ENCODE measurements around the gene SHANK1.

SHANK1 gene

DNA sequence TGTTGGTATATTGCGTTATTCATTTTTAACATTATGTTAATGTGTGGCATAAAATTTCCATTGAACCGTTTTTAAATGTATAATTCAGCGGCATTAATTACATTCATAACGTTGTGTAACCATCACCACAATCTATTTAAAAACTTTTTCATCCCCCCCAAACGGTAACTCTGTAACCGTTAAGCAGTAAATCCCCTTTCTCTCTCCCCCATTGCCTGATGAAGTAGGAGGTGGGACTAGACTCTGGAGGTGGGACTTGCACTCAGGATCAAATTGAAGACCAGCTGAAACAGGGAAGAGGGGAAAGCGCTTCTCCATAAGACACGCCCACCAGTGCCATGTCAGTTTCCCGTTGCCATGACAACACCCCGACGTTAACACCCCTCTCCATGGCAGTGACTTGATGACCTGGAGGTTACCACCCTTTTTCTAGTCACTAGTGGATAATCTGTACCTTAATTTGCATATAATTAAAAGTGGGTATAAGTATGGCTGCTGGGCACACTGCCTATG, 20.4 kb upstream of the SHANK1 start:
- in situ Hi-C loops (cut with MboI; ENCODE audit: low sequenced_read_pairs, unreplicated experiment): no loop called here
- TF ChIP-seq, protein P1, sequence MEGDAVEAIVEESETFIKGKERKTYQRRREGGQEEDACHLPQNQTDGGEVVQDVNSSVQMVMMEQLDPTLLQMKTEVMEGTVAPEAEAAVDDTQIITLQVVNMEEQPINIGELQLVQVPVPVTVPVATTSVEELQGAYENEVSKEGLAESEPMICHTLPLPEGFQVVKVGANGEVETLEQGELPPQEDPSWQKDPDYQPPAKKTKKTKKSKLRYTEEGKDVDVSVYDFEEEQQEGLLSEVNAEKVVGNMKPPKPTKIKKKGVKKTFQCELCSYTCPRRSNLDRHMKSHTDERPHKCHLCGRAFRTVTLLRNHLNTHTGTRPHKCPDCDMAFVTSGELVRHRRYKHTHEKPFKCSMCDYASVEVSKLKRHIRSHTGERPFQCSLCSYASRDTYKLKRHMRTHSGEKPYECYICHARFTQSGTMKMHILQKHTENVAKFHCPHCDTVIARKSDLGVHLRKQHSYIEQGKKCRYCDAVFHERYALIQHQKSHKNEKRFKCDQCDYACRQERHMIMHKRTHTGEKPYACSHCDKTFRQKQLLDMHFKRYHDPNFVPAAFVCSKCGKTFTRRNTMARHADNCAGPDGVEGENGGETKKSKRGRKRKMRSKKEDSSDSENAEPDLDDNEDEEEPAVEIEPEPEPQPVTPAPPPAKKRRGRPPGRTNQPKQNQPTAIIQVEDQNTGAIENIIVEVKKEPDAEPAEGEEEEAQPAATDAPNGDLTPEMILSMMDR (IDR thresholded peaks at IDR 0.05; ENCODE audit: borderline replicate concordance, control extremely low read depth, extremely low read depth, insufficient read depth, missing control alignments): no peak
- no peak for DNase-seq (ENCODE audit: low spot score)

DNA sequence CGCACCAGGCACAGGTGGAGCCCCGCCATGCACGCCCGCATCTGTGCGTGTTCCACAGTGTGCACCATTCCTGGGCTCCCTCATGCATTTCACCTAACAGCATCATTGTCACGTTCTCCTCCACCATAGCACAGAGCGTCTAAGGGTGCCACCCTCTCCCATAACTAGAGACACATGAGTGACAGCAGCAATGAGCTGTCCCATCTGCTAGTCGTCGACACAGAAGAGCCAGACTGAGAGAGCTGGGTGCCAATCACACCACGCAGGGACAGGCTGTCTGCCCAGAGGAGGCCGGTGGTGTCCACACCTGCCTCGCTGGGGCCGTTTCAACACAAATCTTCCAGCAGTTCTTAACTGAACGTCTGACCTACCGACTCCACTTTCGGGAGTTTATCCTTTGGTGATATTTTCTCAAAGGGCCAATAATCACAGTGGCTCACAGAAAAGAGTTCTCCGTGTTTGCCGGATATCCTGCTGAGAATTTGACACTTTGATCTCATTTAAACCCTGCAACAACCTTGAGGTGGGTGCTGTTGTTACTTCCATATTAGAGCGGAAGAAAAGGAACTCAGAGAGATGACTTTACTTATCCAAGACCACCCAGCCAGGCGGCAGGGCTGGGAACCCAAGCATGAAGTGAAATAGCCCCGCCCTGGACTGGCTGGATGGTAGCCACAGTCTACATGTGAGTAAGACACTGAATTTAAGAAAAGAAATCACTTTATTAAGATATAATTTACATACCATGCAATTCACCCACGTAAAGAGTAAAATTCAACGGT, 19.7 kb upstream of the SHANK1 start:
- DNase-seq (ENCODE audit: low spot score): no peak
- in situ Hi-C loops (cut with MboI; ENCODE audit: low sequenced_read_pairs, unreplicated experiment): no loop called here
- TF ChIP-seq, protein P1 (IDR thresholded peaks at IDR 0.05; ENCODE audit: borderline replicate concordance, control extremely low read depth, extremely low read depth, insufficient read depth, missing control alignments): no peak

DNA sequence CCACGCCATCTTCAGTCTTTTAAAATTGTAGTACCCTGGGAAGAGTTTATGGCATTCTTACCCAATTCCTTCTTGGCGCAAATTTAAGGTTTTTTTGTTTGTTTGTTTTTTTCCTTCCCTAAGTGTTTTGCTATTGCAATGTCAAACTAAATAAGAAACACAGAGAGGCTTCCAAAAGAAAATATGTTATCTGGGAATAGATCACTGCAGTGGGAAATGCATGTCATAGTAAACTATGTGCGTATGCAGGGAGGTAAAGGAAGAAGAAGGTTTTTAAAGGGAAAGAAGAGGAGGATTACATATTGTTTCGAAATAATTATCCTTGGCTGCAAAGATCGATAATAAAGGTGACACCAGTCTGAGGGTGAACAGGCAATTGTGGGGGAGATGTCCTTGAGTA, 16.7 kb upstream of the SHANK1 start:
- no peak for DNase-seq (ENCODE audit: low spot score)
- in situ Hi-C loops (cut with MboI; ENCODE audit: low sequenced_read_pairs, unreplicated experiment): no loop called here
- TF ChIP-seq, protein P1 (IDR thresholded peaks at IDR 0.05; ENCODE audit: borderline replicate concordance, control extremely low read depth, extremely low read depth, insufficient read depth, missing control alignments): no peak

DNA sequence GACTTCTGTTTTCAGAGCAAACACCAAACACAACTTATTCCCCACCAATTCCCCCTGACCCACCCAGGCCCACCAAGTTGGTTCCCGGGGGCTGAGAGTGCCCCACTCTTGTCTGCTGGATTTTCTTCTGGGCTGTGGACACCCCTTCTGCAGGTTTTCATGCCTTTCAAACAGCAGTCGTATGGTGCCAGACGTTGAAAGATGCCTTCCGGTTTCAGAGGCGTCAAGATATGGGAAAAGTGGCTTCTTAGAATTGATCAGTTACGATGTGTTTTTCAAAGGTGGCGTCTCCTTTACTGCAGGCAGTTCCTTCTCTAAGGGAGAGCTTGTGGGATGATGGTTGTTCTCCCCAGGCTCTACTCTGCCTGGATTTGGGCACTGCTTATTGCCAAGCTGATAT, 16.3 kb upstream of the SHANK1 start:
- DNase-seq (ENCODE audit: low spot score): no peak
- TF ChIP-seq, protein P1 (IDR thresholded peaks at IDR 0.05; ENCODE audit: borderline replicate concordance, control extremely low read depth, extremely low read depth, insufficient read depth, missing control alignments): no peak
- in situ Hi-C loops (cut with MboI; ENCODE audit: low sequenced_read_pairs, unreplicated experiment): no loop called here

DNA sequence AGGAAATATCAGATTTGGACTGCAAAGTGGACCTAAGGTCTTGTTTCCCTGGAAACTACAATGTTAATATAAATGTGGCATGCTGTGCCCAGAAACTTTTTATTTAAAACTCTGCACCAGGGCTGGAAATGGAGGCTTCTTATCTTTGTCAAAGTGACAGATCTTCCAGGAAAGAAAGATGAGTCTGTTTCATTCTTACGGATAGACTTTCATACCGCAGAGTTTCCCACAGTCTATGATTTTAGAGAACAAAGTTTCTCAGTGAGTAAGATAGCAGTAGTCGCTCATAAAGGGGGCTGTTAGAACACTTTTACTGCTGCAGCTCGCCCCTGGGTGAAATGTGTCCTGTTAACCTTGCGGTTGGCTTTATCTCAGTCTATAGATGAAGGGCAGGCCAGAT, 10.3 kb upstream of the SHANK1 start:
- TF ChIP-seq, protein P1 (IDR thresholded peaks at IDR 0.05; ENCODE audit: borderline replicate concordance, control extremely low read depth, extremely low read depth, insufficient read depth, missing control alignments): no peak
- DNase-seq (ENCODE audit: low spot score): peak; percentile 22
- in situ Hi-C loops (cut with MboI; ENCODE audit: low sequenced_read_pairs, unreplicated experiment): no loop called here

DNA sequence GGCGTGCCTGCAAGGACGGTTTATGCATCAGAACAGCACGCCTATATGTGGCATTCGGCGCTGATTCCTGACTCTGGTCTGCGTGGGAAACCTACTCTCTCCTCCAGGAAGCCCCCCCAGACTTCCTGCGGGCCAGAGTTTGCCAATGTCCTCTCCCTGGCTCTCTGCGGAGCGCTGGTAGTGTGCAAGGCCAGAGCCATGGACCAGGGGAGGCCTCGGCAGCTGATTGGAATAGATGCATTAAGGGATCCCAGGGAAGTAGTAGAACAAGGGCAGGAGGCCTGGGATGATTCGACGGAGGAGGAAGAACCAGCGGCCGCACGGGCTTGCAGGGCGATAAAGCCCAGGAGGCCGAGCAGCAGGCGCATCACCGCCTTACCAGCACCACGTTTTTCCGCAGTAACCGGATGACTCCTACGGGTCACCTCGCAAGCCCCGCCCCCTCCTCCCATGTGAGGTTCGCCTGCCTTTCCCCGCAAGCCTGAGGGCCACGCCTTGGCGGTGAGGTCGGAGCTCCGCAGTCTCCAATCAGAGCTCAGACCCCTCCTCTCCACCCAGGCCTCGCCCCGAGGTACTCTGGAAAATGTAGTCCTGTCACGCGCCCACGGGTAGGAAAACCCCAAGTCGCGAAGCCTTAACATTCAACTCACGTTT, 8.6 kb upstream of the SHANK1 start:
- in situ Hi-C loops (cut with MboI; ENCODE audit: low sequenced_read_pairs, unreplicated experiment): no loop called here
- DNase-seq (ENCODE audit: low spot score): peak; percentile 43
- TF ChIP-seq, protein P1 (IDR thresholded peaks at IDR 0.05; ENCODE audit: borderline replicate concordance, control extremely low read depth, extremely low read depth, insufficient read depth, missing control alignments): no peak

Measured in GM13976 (cell line).